HG02678 (cell line): ENCODE results near the gene TRIO.
"Not testable (repeated sequence)": the region's sequence is repeated elsewhere in the genome, so short reads cannot be mapped to it uniquely, and the experiment has no call there.

Source experiments
- ATAC-seq: cut with Tn5 transposase; IDR thresholded peaks from one replicate; pipeline ENCODE4 v1.9.1; 2021; ENCODE audit warnings: mild to moderate bottlenecking, moderate library complexity; ENCODE audit not compliant: unreplicated experiment

The TRIO gene

DNA sequence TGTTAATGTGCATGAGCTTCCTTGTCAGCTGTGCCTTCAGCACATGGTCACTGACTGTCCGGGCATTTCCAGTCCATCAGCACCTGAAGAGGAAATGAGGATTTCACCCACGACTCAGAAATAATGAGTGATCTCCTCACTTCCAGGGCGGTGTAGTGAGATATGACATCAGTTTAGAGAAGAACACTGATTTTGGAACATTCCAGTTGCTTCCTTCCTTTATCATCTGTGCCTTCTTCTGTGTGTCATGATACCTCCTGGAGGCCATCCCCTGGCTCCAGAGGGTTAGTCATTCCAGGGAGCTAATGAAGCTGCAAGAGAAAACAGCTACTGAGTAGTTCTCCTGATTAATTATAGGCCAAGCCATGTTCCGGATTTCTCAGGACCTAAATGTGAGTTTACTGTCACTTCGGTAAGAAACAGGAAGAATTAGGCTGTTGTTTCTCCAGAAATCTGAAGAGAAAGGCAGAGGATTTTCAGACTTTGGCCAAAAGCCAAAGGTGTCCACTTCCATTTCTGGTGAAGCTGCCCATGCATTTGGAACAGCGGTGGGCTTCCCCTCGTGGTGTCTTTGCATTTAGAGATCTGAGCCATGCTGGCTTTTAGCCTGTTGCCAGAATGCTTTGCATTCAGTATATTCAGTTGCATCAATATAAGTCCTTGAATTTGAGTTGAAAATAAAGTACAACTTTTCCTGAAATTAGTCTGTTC lies 277.1 kb downstream of the TRIO start:
- no peak for ATAC-seq

DNA sequence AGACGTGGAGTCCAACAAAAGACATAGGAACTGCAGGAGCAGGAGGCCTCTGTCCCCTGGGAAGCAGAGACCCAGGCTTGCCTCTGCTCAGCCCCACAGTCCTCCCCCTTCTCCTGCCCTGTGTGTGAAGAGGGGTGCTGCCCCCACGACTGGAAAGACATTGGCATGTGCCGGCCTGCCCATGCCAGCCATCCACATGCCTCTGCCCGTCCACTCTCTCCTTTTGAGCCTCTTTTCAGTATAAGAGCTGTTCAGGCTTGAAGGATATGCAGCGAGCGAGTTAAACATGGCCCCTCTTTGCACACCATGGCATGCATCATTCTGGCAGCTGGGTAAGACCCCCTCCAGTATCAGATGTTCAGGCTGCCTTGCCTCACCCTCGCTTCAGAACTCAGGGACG lies 278.7 kb downstream of the TRIO start:
- ATAC-seq: no peak

DNA sequence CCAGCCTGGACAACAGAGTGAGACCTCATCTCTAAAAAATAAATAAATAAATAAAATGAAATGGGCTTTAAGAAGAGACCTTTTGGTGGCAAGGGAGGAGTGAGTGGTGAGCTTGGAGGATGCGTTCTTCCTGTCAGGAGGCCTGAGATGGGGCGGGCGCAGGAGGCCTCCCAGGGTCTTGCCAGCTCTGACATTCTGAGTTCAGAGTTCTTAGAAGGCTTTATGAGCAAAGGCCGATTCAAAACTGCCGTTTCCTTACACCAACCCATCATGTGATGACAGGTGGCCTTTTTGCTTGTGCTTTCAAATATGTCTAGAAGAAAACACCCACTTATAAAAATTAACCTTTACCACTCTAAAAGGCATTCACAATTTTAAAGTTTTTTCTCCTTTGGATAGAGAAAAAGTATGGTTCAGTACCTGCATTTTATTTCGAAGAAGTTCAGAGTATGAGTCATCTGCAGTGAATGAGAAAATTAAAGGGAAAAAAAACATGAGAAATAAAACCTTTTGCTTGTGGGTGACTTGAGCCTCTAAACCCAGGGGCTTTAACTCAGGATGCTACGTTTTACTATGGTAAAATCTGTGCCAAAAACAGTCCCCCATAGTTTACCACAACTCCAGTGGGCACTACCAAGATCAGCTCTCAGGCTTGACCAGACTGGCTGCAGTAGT lies 281.0 kb downstream of the TRIO start:
- ATAC-seq: no peak

DNA sequence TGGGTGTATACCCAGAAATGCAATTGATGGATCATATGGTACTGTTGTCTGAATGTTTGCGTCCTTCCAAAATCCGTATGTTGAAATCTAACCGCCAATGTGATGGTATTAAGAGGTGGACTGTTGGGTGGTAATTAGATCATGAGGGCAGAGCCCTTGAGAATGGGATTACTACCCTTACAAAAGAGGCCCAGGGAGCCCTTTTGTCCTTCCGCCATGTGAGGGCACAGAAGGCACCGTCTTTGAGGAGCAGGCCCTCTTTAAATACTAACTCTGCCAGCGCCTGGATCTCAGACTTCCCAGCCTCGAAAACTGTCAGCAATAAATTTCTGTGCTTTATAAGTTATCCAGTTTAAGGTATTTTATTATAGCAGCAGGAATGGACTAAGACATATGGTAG lies 282.4 kb downstream of the TRIO start:
- no peak for ATAC-seq

DNA sequence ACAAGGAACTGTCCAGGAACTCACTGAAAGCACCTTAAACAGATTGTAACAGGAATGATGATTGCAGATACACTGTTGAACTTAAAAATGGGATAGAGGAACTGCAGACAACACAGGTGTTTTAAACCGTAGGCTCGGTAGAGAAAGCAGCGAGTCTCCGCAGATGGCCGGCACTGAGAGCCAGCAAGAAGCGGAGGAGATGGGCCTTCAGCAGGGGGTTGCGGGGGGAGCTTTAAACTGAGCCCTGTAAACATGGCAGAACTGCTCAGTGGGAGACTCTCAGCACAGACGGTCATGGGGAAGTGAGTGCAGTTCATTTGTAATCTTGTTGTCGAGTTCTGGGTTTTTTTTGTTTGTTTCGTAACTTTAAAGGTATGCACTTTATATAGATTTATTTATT lies 283.4 kb downstream of the TRIO start:
- ATAC-seq: no peak

DNA sequence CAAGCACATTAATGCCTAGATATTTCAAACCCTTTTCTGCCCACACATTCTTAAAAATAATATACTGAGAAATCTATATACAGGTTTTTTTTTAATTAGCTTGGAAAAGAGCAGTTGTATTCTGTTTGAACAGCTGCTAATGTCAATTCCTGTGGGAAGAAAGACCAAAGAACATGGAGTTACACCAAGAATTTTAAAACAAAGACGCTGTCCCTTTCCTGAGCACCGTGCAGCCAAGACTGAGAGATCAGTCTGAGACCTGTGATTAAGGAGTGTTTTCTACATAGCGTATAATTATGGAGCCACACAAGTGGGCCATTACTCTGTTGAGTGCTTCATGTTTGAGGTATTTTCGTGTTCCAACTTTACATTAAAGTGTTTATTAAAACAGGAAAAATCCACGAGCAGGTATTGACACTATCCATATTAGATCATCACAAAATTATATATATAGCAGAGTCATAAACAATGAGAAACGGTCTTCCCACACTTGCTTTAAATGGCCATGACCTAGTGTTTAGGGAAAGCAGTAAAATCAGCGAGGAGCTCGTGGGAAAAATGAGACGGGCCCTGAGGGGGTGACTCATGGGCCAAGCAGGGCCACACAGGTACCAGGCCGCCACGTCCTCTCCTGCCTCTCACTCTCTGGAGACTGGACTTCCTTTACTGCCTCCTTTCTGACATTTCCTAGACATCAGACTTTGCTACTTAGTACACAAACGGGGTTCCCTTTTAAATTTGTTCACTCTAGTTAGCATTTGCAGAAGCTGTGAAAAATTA lies 285.4 kb downstream of the TRIO start:
- no peak for ATAC-seq

DNA sequence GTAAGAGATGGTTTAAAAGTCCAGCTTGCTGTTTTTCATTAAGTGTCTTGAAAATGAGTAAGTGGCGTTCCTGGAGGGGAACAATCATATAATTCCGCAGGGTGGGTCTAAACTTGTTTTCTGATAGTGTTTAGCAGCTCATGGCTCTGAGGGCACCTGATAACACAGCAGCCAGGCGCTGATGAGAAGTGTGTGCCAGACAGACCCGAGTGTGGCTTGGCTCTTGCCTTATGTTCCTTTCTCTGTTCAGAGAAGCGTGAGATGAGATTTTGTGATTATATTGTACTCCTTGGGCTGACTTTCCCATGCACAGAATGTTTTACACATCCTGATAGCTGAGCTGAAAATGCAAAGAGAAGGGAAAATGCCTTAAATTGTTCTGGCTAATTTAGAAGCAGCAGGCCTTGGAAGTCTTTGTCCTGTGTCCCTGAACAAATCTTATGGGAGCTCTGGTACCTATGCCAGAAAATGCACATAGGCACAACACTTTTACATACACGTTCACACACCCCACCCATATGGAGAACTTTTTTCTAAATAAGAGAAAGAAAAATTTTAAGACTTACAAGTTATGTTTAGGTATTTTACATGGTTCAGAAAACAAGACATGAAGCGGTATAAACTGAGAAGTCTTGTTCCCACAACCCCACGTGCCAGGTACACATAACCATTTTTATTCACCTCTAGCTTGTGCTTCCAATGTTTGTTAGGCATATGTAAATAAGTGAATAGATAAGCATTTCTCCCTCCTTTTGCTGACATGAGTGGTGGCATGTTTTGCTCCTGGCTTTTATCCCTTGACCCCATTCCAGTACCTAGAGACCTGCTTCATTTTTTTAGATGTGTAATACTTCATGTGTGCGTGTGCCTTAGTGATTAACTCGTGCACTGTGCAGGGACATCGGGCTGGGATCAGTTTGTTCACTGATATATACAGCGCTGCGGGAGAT lies 286.2 kb downstream of the TRIO start:
- no peak for ATAC-seq

DNA sequence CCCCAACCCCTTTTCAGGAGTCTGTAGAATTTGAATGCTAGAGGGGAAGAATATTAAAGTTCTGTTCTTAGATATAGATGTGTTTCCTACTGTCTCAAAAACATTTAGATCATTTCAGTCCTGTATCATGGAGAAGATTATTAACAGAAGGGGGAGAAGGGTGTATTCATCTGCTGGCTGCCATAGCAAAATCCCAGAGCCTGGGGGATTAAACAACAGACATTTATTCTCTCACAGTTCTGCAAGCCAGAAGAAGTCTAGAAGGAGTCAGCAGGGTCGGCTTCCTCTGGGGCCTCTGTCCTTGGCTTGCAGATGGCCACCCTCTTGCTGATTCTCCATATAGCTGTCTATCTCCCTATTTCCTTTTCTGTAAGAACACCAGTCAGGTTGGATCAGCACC lies 288.4 kb downstream of the TRIO start:
- ATAC-seq: no peak

DNA sequence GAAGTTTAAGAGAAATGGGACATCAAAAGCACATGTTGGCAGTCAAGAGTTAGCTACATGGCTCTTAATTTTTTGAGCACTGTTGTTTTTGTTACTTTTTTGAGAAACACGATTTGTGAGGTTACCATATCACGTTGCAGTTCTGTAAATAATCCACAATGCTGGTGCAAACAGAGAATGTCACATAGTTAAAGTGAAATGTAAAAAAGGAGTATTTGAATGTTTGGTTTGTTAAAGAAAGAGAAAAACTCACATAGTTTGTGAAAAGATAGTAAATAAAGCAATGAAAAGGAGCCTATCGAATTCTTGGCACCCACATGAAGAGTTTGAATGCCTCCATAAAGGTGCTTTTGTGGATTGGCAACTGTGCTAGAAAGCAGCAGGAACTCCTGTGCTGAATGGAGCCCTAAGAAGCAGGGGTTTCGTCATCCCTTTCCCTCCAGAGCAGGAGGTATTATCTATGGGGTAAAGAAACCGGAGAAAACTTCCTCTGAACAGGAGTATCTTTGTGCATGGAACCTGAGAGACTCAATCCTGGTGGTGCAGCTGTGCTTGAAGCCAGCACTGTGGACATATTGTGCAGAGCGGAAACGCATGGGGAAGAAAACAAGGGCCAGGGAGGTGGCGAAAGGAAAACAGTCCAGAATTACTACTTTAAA lies 289.9 kb downstream of the TRIO start:
- no peak for ATAC-seq

DNA sequence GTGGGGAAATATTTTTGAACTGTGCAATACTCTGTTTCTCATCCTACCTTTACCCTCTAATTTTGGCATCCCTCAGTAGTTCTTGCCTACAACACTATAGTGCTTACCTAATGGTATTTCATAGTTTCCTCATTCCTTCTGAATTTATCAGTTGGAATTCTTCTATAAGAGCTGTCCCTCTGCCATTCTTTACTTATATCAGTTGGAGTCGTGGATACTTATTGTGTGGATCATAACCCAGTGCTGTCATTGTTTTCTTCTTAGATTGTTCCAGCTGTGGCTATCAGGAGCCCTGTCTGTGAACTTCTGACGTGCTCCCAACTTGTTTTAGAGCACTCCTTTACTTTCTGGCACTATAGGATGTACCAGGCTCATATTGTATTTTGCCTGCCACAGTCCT lies 292.3 kb downstream of the TRIO start:
- no peak for ATAC-seq

DNA sequence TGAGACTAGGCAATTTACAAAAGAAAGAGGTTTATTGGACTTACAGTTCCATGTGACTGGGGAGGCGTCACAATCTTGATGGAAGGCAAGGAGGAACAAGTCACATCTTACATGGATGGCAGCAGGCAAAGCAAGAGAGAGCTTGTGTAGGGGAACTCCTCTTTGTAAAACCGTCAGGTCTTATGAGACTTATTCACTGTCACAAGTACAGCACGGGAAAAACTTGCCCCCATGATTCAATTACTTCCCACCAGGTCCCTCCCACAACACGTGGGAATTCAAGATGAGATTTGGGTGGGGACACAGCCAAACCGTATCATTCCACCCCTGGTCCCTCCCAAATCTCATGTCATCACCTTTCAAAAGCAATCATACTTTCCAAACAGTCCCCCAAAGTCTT lies 293.0 kb downstream of the TRIO start:
- ATAC-seq: not testable (repeated sequence)

DNA sequence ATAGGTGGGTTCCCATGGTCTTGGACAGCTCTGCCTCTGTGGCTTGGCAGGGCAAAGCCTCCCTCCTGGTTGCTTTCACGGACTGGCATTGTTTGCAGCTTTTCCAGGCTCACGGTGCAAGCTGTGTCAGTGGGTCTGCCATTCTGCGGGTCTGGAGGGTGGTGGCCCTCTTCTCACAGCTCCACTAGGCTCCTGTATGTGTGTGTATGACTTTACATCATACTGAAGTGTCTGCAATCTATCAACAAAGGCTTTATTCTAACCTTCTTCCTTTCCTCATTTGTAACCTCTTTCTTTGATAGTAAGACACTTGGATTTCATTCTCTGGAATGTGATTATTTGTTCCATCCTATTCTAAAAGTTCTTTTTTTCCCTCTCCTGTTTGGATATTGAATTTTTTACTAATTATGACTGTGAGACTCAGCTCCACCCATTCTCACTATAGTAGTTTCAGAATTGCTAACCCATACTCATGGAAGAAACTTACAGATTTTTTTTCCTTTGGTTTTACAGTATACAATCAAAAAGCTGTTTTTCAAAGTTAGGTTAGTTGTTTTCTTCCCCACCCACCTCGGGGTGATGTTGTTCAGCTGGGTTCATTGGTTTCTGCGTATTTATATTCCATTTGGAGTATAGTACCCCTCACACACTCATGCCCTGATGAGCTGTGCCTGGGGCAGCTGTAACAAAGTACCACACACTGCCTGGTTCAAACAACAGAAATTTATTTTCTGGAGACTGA lies 293.8 kb downstream of the TRIO start:
- ATAC-seq: no peak

DNA sequence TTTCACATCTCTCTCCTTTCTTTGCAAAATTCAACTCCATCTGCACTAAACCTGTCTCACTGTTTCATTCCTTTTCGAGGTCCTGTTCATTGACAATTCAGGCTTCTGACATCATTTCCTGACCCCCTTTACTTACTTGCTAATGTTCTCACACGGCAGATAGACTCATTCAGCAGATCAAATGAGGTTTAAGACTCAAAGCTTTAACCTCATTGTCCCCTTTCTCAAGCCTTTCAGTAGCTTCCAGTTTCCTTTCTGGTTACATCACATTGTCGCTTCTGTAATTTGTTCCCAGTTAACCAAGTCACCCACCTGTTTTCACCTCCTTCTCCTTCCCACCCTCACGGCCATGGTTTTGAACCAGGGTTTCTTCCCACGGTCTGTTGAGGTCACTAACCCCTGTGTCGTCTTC lies 295.1 kb downstream of the TRIO start:
- no peak for ATAC-seq

DNA sequence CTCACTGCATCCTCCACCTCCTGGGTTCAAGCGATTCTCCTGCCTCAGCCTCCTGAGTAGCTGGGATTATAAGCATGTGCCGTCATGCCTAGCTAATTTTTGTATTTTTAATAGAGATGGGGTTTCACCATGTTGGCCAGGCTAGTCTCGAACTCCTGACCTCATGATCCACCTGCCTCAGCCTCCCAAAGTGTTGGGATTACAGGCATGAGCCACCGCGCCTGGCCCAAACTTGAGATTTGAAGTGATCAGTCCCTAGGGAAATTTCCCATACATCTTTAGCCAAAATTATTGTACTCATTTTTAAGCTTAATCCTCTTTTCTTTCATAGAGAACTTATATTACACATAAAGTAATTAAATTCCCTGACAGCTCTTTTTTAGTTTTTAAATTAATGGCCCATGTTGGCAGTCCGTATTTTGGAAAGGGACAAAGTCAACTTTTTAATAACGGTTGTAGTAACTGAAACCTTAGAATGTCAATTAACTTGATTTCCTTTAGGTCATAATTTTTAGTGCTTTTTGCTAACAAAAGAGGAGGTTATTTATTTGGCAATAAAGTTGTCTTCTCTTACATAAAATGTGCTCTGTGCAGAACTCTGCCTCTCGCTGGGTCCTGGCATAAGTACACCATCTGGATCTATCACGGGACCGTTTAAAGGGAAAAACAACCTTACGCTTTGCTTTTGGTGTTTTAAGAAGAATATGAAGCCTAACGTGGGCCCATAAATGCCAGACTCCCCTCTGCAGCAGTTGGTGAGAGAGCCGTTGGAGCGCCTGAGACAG lies 296.1 kb downstream of the TRIO start:
- ATAC-seq: no peak

DNA sequence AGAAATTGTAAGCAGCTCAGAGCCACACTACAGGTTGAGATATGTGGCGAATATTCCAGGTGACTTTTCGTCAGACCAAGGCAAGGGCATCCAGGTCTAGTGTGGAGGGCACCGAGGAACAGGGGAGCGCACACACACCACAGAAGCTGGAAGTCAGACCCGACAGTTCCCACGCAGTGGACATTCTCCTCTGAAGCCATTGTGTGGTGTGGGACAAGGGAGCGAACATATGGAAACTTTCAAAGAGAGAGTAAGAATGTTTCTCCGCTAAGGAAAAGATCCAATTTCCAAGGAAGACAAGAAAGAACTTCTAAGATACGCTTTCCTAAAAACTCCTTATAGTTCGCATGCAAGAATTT lies 297.1 kb downstream of the TRIO start:
- no peak for ATAC-seq

DNA sequence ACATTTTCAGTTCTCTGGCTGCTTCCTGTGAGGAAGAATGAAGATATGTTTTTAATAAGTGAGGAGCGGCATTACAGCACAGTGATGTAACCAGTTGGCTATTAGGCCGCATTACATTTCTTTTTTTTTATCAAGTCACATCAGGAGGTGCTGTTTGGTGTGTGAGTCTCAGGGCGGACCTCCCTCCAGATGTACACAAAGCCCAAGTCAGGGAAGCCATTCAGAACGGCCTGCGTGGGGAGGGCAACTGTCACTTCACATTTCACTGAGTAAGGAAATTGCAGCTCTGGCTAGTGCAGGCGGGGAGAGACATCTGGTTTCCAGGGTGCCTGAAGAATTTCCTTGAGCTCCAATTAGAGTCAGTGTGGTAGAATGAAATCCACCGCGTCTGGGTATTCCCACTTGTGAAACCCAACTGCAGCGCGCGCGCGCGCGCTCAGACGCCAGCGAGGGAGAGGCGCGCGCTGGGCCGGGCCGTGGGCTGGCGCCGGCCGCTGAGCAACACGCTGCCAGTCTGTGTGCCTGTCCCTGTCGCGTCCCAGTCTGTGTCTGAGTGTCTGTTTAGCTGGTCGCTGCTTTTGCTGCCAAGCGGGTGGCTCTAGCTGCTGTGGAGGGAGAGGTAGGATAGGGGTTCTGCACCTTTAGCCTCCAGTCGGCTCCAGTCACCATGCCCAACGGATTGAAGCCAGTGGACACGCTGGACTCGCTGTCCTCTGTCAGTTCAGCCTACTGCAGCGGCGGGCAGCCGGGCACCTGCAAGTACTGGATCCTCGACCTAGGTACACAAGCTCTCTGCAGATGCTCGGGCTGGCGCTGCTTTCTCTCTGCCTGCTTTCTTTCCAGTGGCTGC lies 297.7 kb downstream of the TRIO start:
- no peak for ATAC-seq

DNA sequence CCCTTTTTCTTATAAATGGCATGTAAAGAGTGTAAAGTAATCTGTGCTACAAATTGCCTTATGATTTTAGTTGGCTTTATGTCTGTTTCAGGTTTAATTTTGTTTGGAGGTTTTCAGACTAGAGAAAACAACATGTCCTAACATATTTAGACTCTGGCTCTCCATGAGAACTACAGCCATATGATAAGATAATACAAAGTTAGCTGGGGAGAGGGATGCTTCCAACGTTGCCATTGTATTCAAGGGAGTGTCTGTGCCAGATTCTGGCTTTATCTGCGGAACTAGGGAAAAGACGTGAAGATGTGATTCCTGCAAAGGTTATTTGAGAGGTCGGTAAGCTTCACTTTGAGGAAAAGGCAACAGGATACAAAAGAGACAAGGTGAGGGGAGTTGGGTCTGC lies 298.5 kb downstream of the TRIO start:
- ATAC-seq: no peak

DNA sequence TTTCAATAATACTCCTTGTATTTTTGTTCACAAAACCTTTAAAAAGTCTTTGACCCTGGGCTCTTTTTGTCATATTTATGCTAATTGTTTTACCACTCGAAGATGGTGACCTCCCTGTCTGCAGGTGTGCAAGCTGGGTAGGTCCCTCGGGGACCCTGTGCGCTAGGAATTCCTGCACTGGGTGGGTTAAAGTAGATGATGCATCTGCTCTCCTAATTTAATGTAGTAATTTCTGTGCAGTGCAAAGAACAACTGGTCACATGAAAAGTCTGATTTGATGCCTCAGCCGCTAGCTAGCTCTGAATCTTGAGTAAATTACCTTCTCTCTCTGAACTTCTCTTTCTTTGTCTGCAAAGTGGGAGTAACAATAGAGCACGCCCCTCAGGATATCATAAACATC lies 299.4 kb downstream of the TRIO start:
- no peak for ATAC-seq
